ENCODE results near the gene WEE1.
"Not testable (repeated sequence)": the region's sequence is repeated elsewhere in the genome, so short reads cannot be mapped to it uniquely, and the experiment has no call there.

The WEE1 gene

GRCh38 chr11:9601037-9601875 lies 27.8 kb downstream of the WEE1 start:
- TF ChIP-seq, protein P1, sequence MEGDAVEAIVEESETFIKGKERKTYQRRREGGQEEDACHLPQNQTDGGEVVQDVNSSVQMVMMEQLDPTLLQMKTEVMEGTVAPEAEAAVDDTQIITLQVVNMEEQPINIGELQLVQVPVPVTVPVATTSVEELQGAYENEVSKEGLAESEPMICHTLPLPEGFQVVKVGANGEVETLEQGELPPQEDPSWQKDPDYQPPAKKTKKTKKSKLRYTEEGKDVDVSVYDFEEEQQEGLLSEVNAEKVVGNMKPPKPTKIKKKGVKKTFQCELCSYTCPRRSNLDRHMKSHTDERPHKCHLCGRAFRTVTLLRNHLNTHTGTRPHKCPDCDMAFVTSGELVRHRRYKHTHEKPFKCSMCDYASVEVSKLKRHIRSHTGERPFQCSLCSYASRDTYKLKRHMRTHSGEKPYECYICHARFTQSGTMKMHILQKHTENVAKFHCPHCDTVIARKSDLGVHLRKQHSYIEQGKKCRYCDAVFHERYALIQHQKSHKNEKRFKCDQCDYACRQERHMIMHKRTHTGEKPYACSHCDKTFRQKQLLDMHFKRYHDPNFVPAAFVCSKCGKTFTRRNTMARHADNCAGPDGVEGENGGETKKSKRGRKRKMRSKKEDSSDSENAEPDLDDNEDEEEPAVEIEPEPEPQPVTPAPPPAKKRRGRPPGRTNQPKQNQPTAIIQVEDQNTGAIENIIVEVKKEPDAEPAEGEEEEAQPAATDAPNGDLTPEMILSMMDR (IDR thresholded peaks at IDR 0.05; ENCODE audit: low read depth, low read length): no peak
- no peak for DNase-seq (ENCODE audit: extremely low read depth, low read depth)

GRCh38 chr11:9601876-9602199 lies 28.4 kb downstream of the WEE1 start:
- DNase-seq (ENCODE audit: extremely low read depth, low read depth): no peak
- TF ChIP-seq, protein P1 (IDR thresholded peaks at IDR 0.05; ENCODE audit: low read depth, low read length): no peak

GRCh38 chr11:9603214-9603613 lies 29.7 kb downstream of the WEE1 start:
- not testable (repeated sequence) for DNase-seq (ENCODE audit: extremely low read depth, low read depth)

- no peak for DNase-seq (ENCODE audit: extremely low read depth, low read depth)
- TF ChIP-seq, protein P1 (IDR thresholded peaks at IDR 0.05; ENCODE audit: low read depth, low read length): no peak
Observed at GRCh38 chr11:9604134-9604533, 30.7 kb downstream of the WEE1 start.

- no peak for DNase-seq (ENCODE audit: extremely low read depth, low read depth)
Observed at GRCh38 chr11:9605742-9606141, 32.3 kb downstream of the WEE1 start.

GRCh38 chr11:9606809-9607510 lies 33.5 kb downstream of the WEE1 start:
- DNase-seq (ENCODE audit: extremely low read depth, low read depth): no peak
- TF ChIP-seq, protein P1 (IDR thresholded peaks at IDR 0.05; ENCODE audit: low read depth, low read length): no peak

More at GRCh38 chr11:9605742-9606141, 32.3 kb downstream of the WEE1 start:
- TF ChIP-seq, protein P1 (IDR thresholded peaks at IDR 0.05; ENCODE audit: low read depth, low read length): no peak

DNA sequence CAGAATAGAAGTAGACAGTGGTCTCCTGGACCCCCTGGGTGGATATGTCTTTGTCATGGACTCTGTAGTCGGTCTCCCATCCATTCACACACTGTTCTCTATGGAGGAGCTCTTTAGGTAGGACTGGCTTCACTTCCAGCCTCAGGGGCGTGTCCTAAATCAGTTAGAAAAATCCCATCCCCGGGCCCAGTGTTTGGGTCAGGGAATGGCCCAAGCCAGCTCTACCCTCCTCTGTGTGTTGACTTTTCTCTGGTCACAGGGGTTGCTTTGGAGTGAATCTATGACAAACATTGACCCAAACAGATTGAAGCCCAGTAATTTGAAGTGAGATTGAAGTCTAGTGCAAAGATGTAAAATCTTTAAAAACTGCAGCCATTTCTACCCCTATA lies 34.0 kb downstream of the WEE1 start:
- no peak for DNase-seq (ENCODE audit: extremely low read depth, low read depth)
- TF ChIP-seq, protein P1 (IDR thresholded peaks at IDR 0.05; ENCODE audit: low read depth, low read length): no peak

Measured in AG09319 (cell line).